Activated T-cell treated with anti-CD3 and anti-CD28 coated beads, Interleukin-2, amount 50 U/mL, for 4 hours (primary cell): ENCODE results near the gene MS4A4E. TPM values are rescaled to one million over a fixed set of nuclear protein-coding genes. Genes with fewer than 3 reads are reported as not detected.
"Not testable (repeated sequence)": the region's sequence is repeated elsewhere in the genome, so short reads cannot be mapped to it uniquely, and the experiment has no call there.

Source experiments
- ATAC-seq, 2 donors: fragments of 200-7000 bp; cut with Tn5 transposase; one replicate each; pipeline ENCODE4 v1.10.0; 2021
- DNase-seq: peaks from one replicate; pipeline ENCODE4 v3.0.0-alpha.2; 2020
- H3K27me3 Mint-ChIP-seq: one replicate; pipeline ENCODE4 v1.8.0; 2021; ENCODE audit warnings: low read depth, mixed read lengths
- H3K36me3 Mint-ChIP-seq: one replicate; pipeline ENCODE4 v1.8.0; 2022; ENCODE audit warnings: mixed read lengths; ENCODE audit not compliant: insufficient read depth
- H3K4me1 Mint-ChIP-seq: one replicate; pipeline ENCODE4 v1.8.0; 2021; ENCODE audit warnings: low read depth, mixed read lengths
- H3K4me3 Mint-ChIP-seq: one replicate; pipeline ENCODE4 v1.8.0; 2021; ENCODE audit warnings: mild to moderate bottlenecking, moderate library complexity, mixed read lengths
- H3K9me3 Mint-ChIP-seq: one replicate; pipeline ENCODE4 v1.8.0; 2021; ENCODE audit warnings: mixed read lengths
- total RNA-seq, 3 donors: library from RNA; stranded (reverse); gene quantifications; one replicate each; pipeline ENCODE4 v1.2.1, GENCODE V29; 2021

MS4A4E gene
- total RNA-seq, 3 donors from 2014 or later, result not detected

DNA sequence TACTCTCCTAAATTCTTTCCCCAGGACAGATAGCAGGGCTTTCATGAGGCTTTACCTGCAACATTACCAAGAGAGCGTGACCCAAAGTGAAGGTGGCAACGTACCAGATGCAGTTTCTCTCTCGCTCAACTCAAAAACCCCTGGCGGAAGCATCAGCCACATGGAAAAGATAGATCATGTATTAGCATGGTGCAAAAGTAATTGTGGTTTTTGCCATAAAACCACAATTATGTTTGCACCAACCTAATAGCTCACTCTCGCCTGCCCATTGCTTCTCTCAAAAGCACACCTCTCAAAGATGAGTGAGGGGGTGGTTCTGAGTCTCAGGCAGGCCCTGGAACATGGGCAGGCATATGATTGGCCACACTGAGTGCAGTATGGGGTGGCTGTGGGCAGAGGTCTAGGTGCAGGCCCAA is 67.1 kb downstream of the MS4A4E start:
- Mint-ChIP-seq H3K9me3 (peaks cover 4% of the 10 kb centered on the region), H3K36me3 (no peaks in the 10 kb centered on the region), H3K4me1 (peaks cover 4% of the 10 kb centered on the region), H3K4me3 (no peak overlapping the region), H3K27me3 (peaks cover 16% of the 10 kb centered on the region)
- DNase-seq (no peak), ATAC-seq (peak in 1 of 2 donors; percentile 43)

DNA sequence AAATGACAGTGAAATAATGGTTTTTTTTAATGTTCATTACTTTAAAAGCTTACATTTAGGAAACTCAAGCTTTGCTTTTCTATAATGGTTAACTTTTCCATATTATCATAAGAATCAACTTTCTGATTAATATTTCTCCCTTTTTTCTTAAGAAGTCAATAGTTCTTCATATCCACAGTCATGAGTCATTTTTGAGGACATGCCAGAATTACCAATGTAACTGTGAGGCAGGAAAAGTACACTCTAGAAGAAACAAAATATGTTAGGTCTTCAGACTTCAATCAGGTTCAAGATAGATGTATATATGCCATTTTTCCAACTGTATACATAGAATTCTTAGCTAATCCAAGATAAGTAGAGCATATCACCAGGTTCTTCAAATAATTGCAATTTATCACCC is 70.9 kb downstream of the MS4A4E start:
- Mint-ChIP-seq H3K9me3 (peaks cover 14% of the 10 kb centered on the region), H3K36me3 (peaks cover 1% of the 10 kb centered on the region), H3K4me3 (no peak overlapping the region), H3K4me1 (peaks cover 4% of the 10 kb centered on the region), H3K27me3 (peaks cover 17% of the 10 kb centered on the region)
- DNase-seq (no peak), ATAC-seq (no peak)

DNA sequence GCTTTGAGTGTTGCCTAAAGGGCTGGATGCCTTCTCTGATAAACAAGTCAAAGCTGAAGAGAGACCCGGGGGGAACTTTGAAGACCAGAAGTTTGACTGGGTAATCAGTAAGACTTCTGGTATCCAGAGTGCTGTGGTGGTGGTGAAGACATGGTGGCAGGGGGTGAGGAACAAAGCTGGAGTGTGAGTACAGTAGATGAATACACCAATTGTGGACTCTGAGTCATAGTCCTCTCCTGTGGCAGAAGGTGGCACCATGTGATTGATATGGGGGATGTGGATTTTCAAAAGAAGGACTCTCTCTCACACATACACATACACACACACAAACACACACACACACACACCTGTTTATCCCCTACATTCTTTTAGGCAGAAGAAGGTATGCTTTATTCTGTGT is 72.4 kb downstream of the MS4A4E start:
- H3K27me3 Mint-ChIP-seq, result peaks cover 14% of the 10 kb centered on the region
- DNase-seq (no peak), ATAC-seq (no peak)
- H3K4me3 Mint-ChIP-seq, result no peak overlapping the region
- H3K9me3 Mint-ChIP-seq, result peaks cover 14% of the 10 kb centered on the region
- H3K36me3 Mint-ChIP-seq, result peaks cover 1% of the 10 kb centered on the region
- peaks cover under 1% of the 10 kb centered on the region for H3K4me1 Mint-ChIP-seq

DNA sequence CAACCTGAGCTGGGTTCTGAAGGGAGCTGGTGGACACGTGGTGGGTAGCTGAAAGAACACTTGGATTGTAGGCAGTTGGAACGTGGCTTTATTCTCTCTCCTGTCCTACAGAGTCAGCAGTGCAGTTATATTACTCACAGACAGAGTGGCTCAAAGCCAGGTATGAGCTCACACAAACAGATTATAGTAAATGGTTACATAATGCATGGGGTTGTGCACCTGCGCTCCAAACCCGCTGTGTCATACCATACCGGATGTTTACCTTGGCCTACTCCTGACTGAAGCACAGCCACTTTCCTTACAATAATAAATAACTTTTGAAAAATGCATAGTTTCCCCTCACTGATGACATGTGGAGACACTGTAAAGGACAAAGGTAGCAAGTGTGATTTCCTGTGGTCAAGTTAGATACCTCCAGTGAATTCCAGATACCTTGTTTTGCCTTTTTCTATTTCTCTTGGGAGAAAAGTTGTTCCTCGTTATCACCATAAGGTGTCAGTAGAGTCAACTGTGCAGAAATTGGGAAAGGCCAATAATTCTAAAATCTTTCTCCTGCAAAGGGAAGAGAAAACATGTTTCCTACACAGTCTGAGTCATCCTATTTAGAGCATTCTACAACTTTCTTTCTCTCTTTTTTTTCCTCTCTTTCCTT is 73.5 kb downstream of the MS4A4E start:
- Mint-ChIP-seq H3K36me3 (peaks cover 1% of the 10 kb centered on the region), H3K4me3 (no peak overlapping the region), H3K9me3 (peaks cover 14% of the 10 kb centered on the region), H3K4me1 (no peaks in the 10 kb centered on the region), H3K27me3 (peaks cover 19% of the 10 kb centered on the region)
- ATAC-seq (no peak), DNase-seq (no peak)

DNA sequence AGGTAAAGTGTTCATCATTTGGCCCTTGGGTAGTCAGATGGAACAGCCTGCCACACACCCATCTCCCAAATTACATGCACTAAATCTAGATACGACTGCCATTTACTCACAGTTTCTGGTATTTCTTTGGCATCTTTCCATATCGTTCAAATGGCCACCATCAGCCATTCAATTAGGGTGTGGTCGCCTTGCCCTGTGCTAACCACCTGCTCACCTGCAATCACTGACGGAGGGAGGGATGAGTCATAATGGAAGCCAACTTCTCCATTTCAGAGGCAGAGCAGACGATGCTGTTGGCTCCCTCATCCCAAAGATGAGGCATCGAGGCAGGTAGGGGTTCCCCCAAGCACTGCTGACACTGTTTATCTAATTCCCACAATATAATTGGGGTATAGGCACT is 74.6 kb downstream of the MS4A4E start:
- H3K4me1 Mint-ChIP-seq, result no peaks in the 10 kb centered on the region
- DNase-seq (no peak), ATAC-seq (no peak)
- no peak overlapping the region for H3K4me3 Mint-ChIP-seq
- peaks cover 21% of the 10 kb centered on the region for H3K27me3 Mint-ChIP-seq
- peaks cover 14% of the 10 kb centered on the region for H3K9me3 Mint-ChIP-seq
- peaks cover 1% of the 10 kb centered on the region for H3K36me3 Mint-ChIP-seq

DNA sequence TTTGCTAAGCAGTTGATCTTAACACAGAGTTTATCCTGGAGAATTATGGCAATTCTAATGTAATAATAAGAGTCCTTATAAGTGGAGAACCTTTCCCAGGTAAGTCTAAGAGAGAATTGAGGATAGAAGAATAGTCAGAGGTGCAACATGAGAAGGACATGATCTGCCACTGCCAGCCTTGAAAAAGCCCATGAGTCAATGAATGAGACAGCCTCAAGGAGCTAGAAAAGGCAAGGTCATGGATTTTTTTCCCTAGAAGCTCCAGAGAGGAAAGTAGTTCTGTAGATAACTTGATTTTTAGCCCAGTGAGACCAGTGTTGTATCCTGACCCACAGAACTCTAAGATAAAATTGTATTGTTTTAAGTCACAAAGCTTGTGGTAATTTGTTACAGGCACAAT is 77.0 kb downstream of the MS4A4E start:
- H3K4me3 Mint-ChIP-seq, result no peak overlapping the region
- DNase-seq (no peak), ATAC-seq (no peak)
- H3K9me3 Mint-ChIP-seq, result peaks cover 11% of the 10 kb centered on the region
- peaks cover 1% of the 10 kb centered on the region for H3K36me3 Mint-ChIP-seq
- H3K4me1 Mint-ChIP-seq, result no peaks in the 10 kb centered on the region
- H3K27me3 Mint-ChIP-seq, result peaks cover 18% of the 10 kb centered on the region

DNA sequence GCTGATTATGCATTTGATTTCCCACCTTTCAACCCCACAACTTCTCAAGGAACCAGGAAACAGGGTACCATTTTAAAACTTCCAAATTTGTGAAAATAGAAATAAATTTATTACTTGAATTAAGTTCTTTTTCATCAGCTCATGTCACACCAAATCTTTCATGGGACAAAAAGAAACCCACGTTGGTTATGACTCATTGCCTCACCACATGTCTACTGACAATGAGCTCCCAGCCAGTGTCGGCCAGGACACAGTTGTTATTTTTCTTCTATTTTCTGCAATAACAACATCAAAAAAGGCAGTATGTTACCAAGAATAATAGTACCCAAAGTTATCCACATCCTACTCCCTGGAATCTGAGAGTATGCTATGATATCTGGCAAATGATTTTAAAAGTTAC is 77.4 kb downstream of the MS4A4E start:
- peaks cover 19% of the 10 kb centered on the region for H3K27me3 Mint-ChIP-seq
- DNase-seq, result no peak
- peaks cover 6% of the 10 kb centered on the region for H3K9me3 Mint-ChIP-seq
- peaks cover 1% of the 10 kb centered on the region for H3K36me3 Mint-ChIP-seq
- ATAC-seq, result no peak
- no peak overlapping the region for H3K4me3 Mint-ChIP-seq
- no peaks in the 10 kb centered on the region for H3K4me1 Mint-ChIP-seq

DNA sequence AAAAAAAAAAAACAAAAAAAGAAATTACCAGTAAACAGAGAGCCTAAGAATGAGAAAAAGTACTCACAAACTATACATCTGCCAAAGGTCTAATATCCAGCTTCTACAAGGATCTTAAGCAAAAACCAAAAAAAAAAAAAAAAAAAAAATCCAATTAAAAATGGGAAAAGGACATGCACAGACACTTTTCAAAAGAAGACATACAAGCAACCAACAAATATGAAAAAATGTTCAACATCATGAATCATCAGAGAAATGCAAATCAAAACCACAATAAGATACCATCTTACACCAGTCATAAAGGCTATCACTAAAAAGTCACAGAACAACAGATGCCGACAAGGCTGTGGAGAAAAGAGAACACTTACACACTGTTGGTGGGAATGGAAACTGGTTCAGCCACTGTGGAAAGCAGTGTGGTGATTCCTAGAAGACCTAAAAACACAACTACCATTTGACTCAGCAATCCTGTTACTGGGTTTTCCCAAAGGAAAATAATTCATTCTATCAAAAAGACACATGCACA is 78.3 kb downstream of the MS4A4E start:
- DNase-seq, result no peak
- H3K27me3 Mint-ChIP-seq, result peaks cover 25% of the 10 kb centered on the region
- H3K9me3 Mint-ChIP-seq, result peaks cover 3% of the 10 kb centered on the region
- H3K4me3 Mint-ChIP-seq, result no peak overlapping the region
- H3K36me3 Mint-ChIP-seq, result peaks cover 1% of the 10 kb centered on the region
- H3K4me1 Mint-ChIP-seq, result no peaks in the 10 kb centered on the region
- peak; percentile 80 to 81 for ATAC-seq

DNA sequence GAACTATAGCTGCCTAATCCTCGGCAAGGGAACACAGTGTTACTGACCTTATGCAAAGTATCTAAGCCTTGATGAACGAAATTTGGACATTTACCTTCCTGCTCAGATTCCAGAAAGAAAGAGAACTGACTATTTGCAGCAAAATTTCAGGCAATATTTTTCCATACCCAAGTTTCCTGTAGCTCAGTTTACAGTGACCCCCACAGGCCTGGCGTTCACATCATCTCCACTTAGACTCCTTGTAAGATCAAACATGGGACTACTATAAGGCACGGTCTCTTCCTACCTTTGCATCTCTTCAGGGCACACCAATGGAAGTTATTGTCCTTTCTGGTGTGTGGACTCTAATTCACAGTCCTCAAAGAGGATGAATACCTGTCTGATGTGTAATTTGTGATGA is 81.2 kb downstream of the MS4A4E start:
- Mint-ChIP-seq H3K36me3 (no peaks in the 10 kb centered on the region), H3K27me3 (peaks cover 21% of the 10 kb centered on the region), H3K4me1 (no peaks in the 10 kb centered on the region), H3K4me3 (no peak overlapping the region), H3K9me3 (no peaks in the 10 kb centered on the region)
- no peak for ATAC-seq
- no peak for DNase-seq

DNA sequence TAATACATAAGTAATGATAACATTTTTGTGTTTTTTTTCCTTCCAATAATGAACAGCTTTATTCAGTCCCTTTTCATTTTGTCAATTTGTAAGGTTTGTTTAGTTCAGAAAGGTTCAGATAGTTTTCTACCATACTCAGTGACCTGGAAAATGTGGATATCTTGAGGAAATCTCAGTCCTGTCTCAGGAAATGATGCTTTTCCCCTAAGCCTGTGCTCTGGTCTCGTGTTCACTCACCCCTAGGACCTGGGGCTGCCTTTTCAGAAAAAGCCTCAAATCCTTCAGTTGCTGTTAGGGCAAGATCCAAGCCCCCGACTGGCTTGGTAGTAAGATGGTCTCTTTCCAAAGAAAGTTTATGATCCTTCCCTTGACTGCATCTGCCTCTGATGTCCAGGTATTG is 81.8 kb downstream of the MS4A4E start:
- H3K9me3 Mint-ChIP-seq, result no peaks in the 10 kb centered on the region
- no peak for DNase-seq
- H3K4me1 Mint-ChIP-seq, result peaks cover 2% of the 10 kb centered on the region
- no peaks in the 10 kb centered on the region for H3K36me3 Mint-ChIP-seq
- ATAC-seq, result no peak
- H3K4me3 Mint-ChIP-seq, result no peak overlapping the region
- peaks cover 21% of the 10 kb centered on the region for H3K27me3 Mint-ChIP-seq

DNA sequence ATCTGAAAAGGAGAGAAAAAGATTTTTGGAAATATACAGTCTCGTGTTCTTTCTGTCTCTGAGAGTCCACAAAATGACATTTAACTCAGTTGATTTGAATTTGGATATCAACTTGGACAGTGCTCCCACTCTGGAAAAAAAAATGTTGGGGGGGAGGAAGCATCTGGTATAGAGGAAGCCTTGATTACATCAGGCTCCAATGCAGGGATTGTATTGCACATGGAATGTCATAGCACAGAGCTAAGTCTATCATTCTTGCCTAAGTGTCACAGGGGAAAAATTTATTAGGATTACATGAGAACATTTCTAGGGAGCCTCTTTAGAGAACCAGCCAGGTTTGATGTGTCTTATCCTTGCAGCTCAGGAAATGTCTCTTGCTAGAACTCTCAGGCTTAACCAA is 83.1 kb downstream of the MS4A4E start:
- ATAC-seq (no peak), DNase-seq (no peak)
- peaks cover 17% of the 10 kb centered on the region for H3K27me3 Mint-ChIP-seq

DNA sequence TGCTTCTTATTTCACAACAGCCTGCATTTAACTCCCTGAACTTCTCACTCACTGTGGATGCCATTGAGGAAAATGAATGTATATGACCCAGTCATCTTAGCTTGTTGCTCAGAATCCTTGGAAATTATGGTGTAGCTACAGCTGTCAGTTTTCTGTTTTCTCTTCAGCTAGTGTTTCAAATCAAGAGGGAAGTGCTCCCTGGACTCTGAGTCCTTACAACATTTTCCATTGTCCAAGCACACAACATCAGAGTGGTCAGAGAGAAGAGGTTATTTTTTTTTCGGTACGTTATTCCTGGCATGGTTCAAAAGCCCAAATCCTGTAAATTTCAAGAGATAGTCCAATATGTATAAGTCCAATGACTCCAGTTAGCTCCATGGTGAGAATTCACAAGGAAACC is 83.7 kb downstream of the MS4A4E start:
- DNase-seq (no peak), ATAC-seq (no peak)
- no peaks in the 10 kb centered on the region for H3K36me3 Mint-ChIP-seq
- H3K4me1 Mint-ChIP-seq, result peaks cover 4% of the 10 kb centered on the region
- no peaks in the 10 kb centered on the region for H3K9me3 Mint-ChIP-seq
- no peak overlapping the region for H3K4me3 Mint-ChIP-seq
- H3K27me3 Mint-ChIP-seq, result peaks cover 19% of the 10 kb centered on the region

More for the DNA sequence above, 83.1 kb downstream of the MS4A4E start:
- Mint-ChIP-seq H3K9me3 (no peaks in the 10 kb centered on the region), H3K4me3 (no peak overlapping the region), H3K36me3 (no peaks in the 10 kb centered on the region), H3K4me1 (peaks cover 4% of the 10 kb centered on the region)

DNA sequence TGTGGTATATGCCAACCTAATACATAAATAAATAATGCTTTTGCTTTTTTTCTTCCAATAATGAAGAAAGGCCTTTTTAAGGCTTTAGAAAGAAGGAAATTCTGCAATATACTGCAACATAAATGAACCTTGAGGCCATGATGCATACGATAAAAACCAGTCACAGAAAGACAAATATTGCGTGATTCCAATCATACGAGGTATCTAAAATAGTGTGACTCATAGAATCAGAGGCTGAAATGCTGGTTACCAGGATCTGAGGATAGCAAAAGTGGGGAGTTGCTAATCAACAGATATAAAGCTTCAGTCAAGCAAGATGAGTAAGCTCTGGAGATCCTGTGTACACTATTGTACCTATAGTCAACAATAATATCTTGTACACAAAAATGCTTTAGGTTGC is 84.3 kb downstream of the MS4A4E start:
- Mint-ChIP-seq H3K9me3 (no peaks in the 10 kb centered on the region), H3K27me3 (peaks cover 20% of the 10 kb centered on the region), H3K4me3 (no peak overlapping the region), H3K4me1 (peaks cover 4% of the 10 kb centered on the region), H3K36me3 (no peaks in the 10 kb centered on the region)
- ATAC-seq, result no peak
- DNase-seq, result no peak

DNA sequence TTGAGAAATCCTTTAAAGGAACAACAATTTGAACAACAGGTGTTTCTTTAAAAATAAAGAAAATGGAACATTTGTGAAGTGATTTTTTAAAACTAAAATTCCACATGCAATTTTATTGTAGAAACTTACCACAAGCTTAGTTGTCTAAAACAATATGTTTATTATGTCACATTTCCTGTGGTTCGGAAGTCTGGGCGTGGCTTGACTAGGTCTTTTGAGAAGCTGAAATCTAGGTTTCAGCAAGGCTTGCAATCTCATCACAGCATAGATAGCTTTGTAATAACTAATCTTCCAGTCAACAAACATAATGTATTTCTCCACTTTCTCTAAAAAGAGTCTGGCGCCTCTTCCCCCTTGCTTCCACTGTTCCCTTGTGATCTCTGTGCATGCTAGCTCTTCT is 87.0 kb downstream of the MS4A4E start:
- Mint-ChIP-seq H3K27me3 (peaks cover 22% of the 10 kb centered on the region), H3K36me3 (no peaks in the 10 kb centered on the region), H3K4me1 (peaks cover 4% of the 10 kb centered on the region), H3K4me3 (no peak overlapping the region), H3K9me3 (peaks cover 6% of the 10 kb centered on the region)
- ATAC-seq (no peak), DNase-seq (no peak)

DNA sequence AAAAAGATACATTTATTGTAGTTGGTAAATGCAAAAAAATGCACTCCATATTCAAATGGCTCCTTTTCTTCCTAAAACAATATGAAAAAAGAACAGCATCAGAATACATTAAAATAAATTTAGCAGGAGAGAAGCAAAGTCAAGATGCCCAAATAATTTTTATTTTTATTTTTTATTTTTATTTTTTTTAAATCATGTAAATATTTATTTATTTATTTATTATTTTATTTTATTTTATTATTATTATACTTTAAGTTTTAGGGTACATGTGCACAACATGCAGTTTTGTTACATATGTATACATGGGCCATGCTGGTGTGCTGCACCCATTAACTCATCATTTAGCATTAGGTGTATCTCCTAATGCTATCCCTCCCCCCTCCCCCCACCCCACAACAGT is 90.2 kb downstream of the MS4A4E start:
- not testable (repeated sequence) for H3K4me3 Mint-ChIP-seq, ATAC-seq, H3K36me3 Mint-ChIP-seq, H3K4me1 Mint-ChIP-seq, H3K9me3 Mint-ChIP-seq, DNase-seq
- peaks cover 13% of the 10 kb centered on the region for H3K27me3 Mint-ChIP-seq
